ENCODE measurements around the gene NAV2. TPM values are rescaled to one million over a fixed set of nuclear protein-coding genes. Genes with fewer than 3 reads are reported as not detected.
A peak's percentile ranks its signal among the peaks of the same experiment; 100 is the strongest.

NAV2 gene
- total RNA-seq, 1 experiment from 2014 or later, result 23.3 TPM

DNA sequence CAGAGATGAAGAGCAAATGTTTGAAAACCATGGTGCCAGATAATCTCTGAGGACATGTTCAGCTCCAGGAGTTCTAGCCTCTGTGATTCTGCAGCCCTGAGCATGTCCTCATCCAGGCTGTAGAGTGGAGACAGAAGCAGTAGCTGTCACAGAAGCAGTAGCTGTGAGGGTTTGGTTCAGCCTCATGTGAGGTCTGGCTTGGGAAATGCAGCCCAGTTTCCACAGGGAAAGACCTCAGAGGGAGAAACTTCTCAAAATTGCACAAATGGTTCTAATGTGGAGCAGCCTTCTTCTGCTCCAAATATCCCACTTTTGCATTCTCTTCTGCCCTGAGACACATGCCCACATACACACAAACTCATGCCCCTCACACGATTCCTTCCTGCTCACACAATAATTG, 399.2 kb downstream of the NAV2 start:
- Histone ChIP-seq H3K36me3 (ENCODE audit: low read depth) (no peaks in the 10 kb centered on the region), H4K20me1 (ENCODE audit: insufficient read depth) (no peaks in the 10 kb centered on the region), H3K9me3 (ENCODE audit: insufficient read depth, low read depth) (no peaks in the 10 kb centered on the region), H3K27ac (peak overlapping the region; percentile 51), H3K27me3 (ENCODE audit: insufficient read depth, low read depth) (no peaks in the 10 kb centered on the region), H2AFZ (no peak overlapping the region), H3K79me2 (ENCODE audit: low read depth) (no peaks in the 10 kb centered on the region), H3F3A (ENCODE audit: insufficient read depth, low read depth) (peaks cover 16% of the 10 kb centered on the region; the same call in 1 of the 2 replicates), H3K4me3 (peak overlapping the region; percentile 6; the same call in 1 of the 2 replicates), H3K9me2 (ENCODE audit: insufficient read depth) (no peaks in the 10 kb centered on the region), H3K4me1 (replicated peaks; ENCODE audit: insufficient read depth) (peaks cover 22% of the 10 kb centered on the region), H3K4me2 (peak overlapping the region; percentile 67)
- POLR2A ChIA-PET (ENCODE audit: unreplicated experiment), result interaction anchor here (0.5 to 0.6 kb wide), 2 partner anchors 117 to 186 kb away, joined by 3 to 5 read pairs; no protein-coding TSS in a partner anchor
- no peak for TF ChIP-seq EZH2 (IDR thresholded peaks at IDR 0.05; ENCODE audit: low read depth)
- TF ChIP-seq, protein P1, sequence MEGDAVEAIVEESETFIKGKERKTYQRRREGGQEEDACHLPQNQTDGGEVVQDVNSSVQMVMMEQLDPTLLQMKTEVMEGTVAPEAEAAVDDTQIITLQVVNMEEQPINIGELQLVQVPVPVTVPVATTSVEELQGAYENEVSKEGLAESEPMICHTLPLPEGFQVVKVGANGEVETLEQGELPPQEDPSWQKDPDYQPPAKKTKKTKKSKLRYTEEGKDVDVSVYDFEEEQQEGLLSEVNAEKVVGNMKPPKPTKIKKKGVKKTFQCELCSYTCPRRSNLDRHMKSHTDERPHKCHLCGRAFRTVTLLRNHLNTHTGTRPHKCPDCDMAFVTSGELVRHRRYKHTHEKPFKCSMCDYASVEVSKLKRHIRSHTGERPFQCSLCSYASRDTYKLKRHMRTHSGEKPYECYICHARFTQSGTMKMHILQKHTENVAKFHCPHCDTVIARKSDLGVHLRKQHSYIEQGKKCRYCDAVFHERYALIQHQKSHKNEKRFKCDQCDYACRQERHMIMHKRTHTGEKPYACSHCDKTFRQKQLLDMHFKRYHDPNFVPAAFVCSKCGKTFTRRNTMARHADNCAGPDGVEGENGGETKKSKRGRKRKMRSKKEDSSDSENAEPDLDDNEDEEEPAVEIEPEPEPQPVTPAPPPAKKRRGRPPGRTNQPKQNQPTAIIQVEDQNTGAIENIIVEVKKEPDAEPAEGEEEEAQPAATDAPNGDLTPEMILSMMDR (conservative IDR thresholded peaks at IDR 0.05), result no peak
- no TSS peak for BruUV-seq (replicated peaks)
- DNase-seq, result no peak
- CTCF ChIA-PET, result interaction anchor here (0.5 to 1.0 kb wide), 2 partner anchors 141 to 209 kb away, joined by 4 read pairs; no protein-coding TSS in a partner anchor
- intact Hi-C loops (cut with micrococcal nuclease; ENCODE audit: unreplicated experiment), result loop anchor here (1.0 to 10.0 kb wide), 3 partner anchors 80 to 367 kb away; no protein-coding TSS in a partner anchor

DNA sequence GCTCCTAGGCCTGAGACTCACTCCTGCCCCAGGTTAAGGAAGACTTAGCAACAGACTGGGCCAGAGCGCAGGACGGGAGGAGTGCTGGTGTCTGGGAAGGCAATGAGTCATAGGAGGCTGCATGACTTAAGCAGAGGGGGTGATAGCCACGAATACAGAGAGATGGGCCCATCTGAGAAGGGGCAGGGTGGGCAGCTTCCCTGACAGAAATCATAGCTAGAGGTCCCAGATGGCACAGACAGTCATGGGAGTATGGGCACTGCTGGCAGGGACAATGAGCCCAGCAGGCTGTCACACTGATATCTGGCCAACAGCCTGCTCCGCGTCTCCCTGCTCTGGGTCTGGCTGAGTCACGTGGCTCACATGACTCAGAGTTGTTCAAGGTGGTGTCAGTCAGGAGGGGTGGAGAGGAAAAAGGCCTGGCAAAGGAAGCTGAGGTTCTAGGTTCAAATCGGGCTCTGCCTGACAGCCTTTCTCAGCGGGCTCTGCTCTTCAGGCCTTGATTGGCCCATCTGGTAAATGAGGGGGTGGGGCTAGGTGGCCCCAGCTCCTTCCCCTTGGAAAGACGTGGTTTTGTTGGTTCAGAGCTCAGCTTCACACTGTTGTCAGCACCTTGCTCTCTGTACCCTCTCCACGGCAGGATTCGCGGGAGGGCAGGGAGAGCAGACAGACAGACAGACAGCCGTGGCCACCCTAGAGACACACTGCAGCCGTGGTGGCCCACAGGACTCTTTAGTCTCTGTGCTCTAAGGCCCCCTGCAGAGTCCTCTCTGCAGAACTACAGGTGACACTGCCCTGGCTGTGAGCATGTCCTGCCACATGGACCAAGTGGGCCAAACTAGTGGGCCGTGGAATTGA, 399.9 kb downstream of the NAV2 start:
- ChIA-PET CTCF (interaction anchor here (1.0 kb wide), 1 partner anchor 209 kb away, joined by 4 read pairs; no protein-coding TSS in a partner anchor), POLR2A (ENCODE audit: unreplicated experiment) (interaction anchor here (0.5 to 0.6 kb wide), 2 partner anchors 118 to 187 kb away, joined by 3 to 5 read pairs; no protein-coding TSS in a partner anchor)
- Histone ChIP-seq H3K79me2 (ENCODE audit: low read depth) (no peaks in the 10 kb centered on the region), H3F3A (ENCODE audit: insufficient read depth, low read depth) (peaks cover 16% of the 10 kb centered on the region; the same call in 1 of the 2 replicates), H3K4me2 (peak overlapping the region; percentile 67), H3K4me3 (peak overlapping the region; percentile 6; the same call in 1 of the 2 replicates), H3K27me3 (ENCODE audit: insufficient read depth, low read depth) (no peaks in the 10 kb centered on the region), H3K9me2 (ENCODE audit: insufficient read depth) (no peaks in the 10 kb centered on the region), H3K9me3 (ENCODE audit: insufficient read depth, low read depth) (no peaks in the 10 kb centered on the region), H4K20me1 (ENCODE audit: insufficient read depth) (no peaks in the 10 kb centered on the region), H3K27ac (peak overlapping the region; percentile 51), H3K36me3 (ENCODE audit: low read depth) (no peaks in the 10 kb centered on the region), H2AFZ (peak overlapping the region; percentile 61), H3K4me1 (replicated peaks; ENCODE audit: insufficient read depth) (peaks cover 22% of the 10 kb centered on the region)
- BruUV-seq (replicated peaks), result no TSS peak
- intact Hi-C loops (cut with micrococcal nuclease; ENCODE audit: unreplicated experiment), result loop anchor here (5.0 to 10.0 kb wide), 2 partner anchors 80 to 368 kb away; no protein-coding TSS in a partner anchor
- peak; percentile 72 to 79 for DNase-seq
- TF ChIP-seq EZH2 (IDR thresholded peaks at IDR 0.05; ENCODE audit: low read depth), result no peak
- TF ChIP-seq, protein P1 (conservative IDR thresholded peaks at IDR 0.05), result no peak

DNA sequence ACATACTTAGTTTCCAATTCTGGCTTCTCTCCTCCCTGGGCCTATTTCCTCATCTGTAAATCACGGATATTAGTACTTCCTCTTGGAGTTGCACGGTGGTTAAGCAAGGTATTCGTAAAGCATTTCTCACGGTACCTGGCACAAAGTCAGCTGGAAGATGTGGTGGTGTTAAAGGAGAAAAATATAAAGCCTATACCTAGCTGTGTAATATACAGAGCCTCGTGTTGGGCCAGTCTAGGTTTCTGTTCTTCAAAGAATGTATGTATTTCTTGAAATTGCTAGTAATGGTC, 400.5 kb downstream of the NAV2 start:
- no peaks in the 10 kb centered on the region for H3K36me3 ChIP-seq (ENCODE audit: low read depth)
- no peaks in the 10 kb centered on the region for H3K9me2 ChIP-seq (ENCODE audit: insufficient read depth)
- TF ChIP-seq, protein P1 (conservative IDR thresholded peaks at IDR 0.05), result no peak
- TF ChIP-seq EZH2 (IDR thresholded peaks at IDR 0.05; ENCODE audit: low read depth), result no peak
- H3K27me3 ChIP-seq (ENCODE audit: insufficient read depth, low read depth), result no peaks in the 10 kb centered on the region
- no TSS peak for BruUV-seq (replicated peaks)
- no peak overlapping the region for H3K4me3 ChIP-seq
- H3K27ac ChIP-seq, result peak overlapping the region; percentile 51; the same call in 1 of the 2 replicates
- no peaks in the 10 kb centered on the region for H4K20me1 ChIP-seq (ENCODE audit: insufficient read depth)
- no peaks in the 10 kb centered on the region for H3K9me3 ChIP-seq (ENCODE audit: insufficient read depth, low read depth)
- DNase-seq, result no peak
- POLR2A ChIA-PET (ENCODE audit: unreplicated experiment), result no interaction called here
- H2AFZ ChIP-seq, result no peak overlapping the region
- H3K79me2 ChIP-seq (ENCODE audit: low read depth), result no peaks in the 10 kb centered on the region
- intact Hi-C loops (cut with micrococcal nuclease; ENCODE audit: unreplicated experiment), result loop anchor here (5.0 to 10.0 kb wide), 2 partner anchors 81 to 368 kb away; no protein-coding TSS in a partner anchor
- CTCF ChIA-PET, result no interaction called here
- peaks cover 16% of the 10 kb centered on the region; the same call in 1 of the 2 replicates for H3F3A ChIP-seq (ENCODE audit: insufficient read depth, low read depth)
- H3K4me1 ChIP-seq (replicated peaks; ENCODE audit: insufficient read depth), result peaks cover 22% of the 10 kb centered on the region
- peak overlapping the region; percentile 67 for H3K4me2 ChIP-seq

Data from PC-9 (cell line).